Lower lobe of right lung (tissue), 2 donors: ENCODE measurements around the gene CD300H. TPM values are rescaled to one million over a fixed set of nuclear protein-coding genes. Genes with fewer than 3 reads are reported as not detected.
A peak's percentile ranks its signal among the peaks of the same experiment; 100 is the strongest.

ENCODE experiments used
- ATAC-seq, 2 donors: fragments of 200-7000 bp; cut with Tn5 transposase; one replicate each; pipeline ENCODE4 v1.9.1; 2020 to 2022; ENCODE audit warnings: mild to moderate bottlenecking in 2 of 2, moderate library complexity in 2 of 2
- DNase-seq: peaks from one replicate; pipeline ENCODE4 v3.0.0-alpha.2; 2020
- H3K27ac ChIP-seq: fragments of 200-600 bp; one replicate; pipeline ENCODE4 v1.8.0; 2022
- H3K27me3 ChIP-seq: fragments of 200-600 bp; one replicate; pipeline ENCODE4 v1.8.0; 2022; ENCODE audit warnings: low read depth
- H3K36me3 ChIP-seq: fragments of 200-600 bp; one replicate; pipeline ENCODE4 v1.8.0; 2022; ENCODE audit warnings: mild to moderate bottlenecking
- H3K4me1 ChIP-seq: fragments of 200-600 bp; one replicate; pipeline ENCODE4 v1.8.0; 2022
- H3K4me3 ChIP-seq: fragments of 200-600 bp; one replicate; pipeline ENCODE4 v1.8.0; 2022; ENCODE audit warnings: mild to moderate bottlenecking
- H3K9me3 ChIP-seq: fragments of 200-600 bp; one replicate; pipeline ENCODE4 v1.8.0; 2022
- intact Hi-C: fragments of 100-400 bp; cut with DNase I; formaldehyde crosslinking; loops from one replicate; pipeline ENCODE4 v1.11.0; 2022
- total RNA-seq: library from RNA; stranded (reverse); fragmentation: NEBNext Ultra II Directional; extraction: Animal tissue kit (Norgen Biotek cat#: 25700); gene quantifications from one replicate; pipeline ENCODE4 v1.2.1, GENCODE V29; 2021
- TF ChIP-seq, protein P1 (sequence below): fragments of 200-600 bp; IDR thresholded peaks from one replicate; pipeline ENCODE4 v1.8.0; 2022; ENCODE audit warnings: antibody characterized with exemption, mild to moderate bottlenecking
- donor health status: DM: no; HTN: yes; CAD: no; lungs with severe emphysema.

The CD300H gene
- total RNA-seq, 1 donor from 2014 or later, result 0.92 TPM

DNA sequence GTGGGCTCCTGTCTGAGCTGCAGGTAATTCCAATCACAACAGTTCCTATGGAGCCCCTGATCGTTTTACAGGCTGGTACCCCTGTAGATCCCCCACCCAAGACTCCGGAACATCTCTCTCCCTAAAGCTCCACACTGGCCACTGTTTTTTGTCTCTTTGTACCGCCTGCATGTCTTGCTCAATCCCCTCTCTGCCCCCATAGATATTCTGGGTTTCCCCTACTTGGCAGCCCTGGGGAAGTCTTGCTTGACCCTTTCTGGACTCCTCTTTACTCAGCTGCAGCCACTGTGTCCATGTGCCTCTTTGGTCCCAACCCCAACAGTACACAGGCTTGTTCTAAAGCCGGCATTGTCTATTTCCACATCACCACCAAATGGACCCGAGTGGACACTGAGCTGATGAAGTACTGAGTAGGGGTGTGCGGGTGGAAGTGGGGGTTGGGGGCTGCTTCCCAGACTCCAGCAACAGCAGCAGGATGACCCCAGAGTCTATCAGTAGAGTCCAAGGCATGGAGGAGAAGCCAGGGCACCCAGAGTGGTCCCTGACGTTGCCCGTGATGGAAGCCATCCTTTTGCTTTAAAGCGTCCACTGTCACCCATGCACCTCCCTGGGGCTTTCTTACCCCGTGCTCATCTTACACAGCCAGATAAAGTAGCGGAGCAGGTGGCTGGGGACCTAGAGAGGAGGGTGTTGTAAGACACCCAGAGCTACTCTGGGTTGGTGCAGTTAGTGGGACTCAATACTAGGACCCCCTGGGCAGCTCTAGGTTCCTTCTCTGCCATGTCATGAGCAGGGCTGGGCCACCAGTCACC is 42.5 kb downstream of the CD300H start:
- Histone ChIP-seq H3K9me3 (no peaks in the 10 kb centered on the region), H3K27me3 (no peaks in the 10 kb centered on the region), H3K27ac (no peak overlapping the region), H3K4me1 (peaks cover 7% of the 10 kb centered on the region), H3K4me3 (no peak overlapping the region), H3K36me3 (no peaks in the 10 kb centered on the region)
- DNase-seq, result no peak
- ATAC-seq, result no peak
- intact Hi-C loops, result no loop called here
- TF ChIP-seq, protein P1, sequence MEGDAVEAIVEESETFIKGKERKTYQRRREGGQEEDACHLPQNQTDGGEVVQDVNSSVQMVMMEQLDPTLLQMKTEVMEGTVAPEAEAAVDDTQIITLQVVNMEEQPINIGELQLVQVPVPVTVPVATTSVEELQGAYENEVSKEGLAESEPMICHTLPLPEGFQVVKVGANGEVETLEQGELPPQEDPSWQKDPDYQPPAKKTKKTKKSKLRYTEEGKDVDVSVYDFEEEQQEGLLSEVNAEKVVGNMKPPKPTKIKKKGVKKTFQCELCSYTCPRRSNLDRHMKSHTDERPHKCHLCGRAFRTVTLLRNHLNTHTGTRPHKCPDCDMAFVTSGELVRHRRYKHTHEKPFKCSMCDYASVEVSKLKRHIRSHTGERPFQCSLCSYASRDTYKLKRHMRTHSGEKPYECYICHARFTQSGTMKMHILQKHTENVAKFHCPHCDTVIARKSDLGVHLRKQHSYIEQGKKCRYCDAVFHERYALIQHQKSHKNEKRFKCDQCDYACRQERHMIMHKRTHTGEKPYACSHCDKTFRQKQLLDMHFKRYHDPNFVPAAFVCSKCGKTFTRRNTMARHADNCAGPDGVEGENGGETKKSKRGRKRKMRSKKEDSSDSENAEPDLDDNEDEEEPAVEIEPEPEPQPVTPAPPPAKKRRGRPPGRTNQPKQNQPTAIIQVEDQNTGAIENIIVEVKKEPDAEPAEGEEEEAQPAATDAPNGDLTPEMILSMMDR, result no peak

DNA sequence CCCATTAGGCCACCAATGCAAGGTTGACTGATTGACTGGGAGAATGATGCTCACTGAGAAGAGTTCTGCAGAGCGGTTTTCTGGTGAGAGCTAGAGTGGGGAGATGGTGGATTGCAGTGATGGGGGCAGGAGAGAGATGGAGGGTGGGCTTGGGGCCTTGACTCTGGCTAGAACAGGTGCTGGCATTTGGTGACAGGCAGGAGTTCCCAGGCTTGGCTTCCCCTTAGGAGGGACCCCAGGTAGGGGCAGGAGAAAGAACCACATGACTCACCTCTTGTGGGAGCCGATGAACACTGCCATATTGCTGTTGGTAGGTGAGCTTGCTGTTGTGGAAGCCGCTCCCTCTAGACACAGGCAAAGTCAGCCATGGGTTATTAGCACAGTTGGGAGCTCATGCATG is 44.0 kb downstream of the CD300H start:
- TF ChIP-seq, protein P1, result no peak
- intact Hi-C loops, result no loop called here
- H3K4me3 ChIP-seq, result no peak overlapping the region
- no peaks in the 10 kb centered on the region for H3K9me3 ChIP-seq
- H3K36me3 ChIP-seq, result no peaks in the 10 kb centered on the region
- no peak overlapping the region for H3K27ac ChIP-seq
- peaks cover 7% of the 10 kb centered on the region for H3K4me1 ChIP-seq
- ATAC-seq, result no peak
- no peaks in the 10 kb centered on the region for H3K27me3 ChIP-seq
- DNase-seq, result no peak

DNA sequence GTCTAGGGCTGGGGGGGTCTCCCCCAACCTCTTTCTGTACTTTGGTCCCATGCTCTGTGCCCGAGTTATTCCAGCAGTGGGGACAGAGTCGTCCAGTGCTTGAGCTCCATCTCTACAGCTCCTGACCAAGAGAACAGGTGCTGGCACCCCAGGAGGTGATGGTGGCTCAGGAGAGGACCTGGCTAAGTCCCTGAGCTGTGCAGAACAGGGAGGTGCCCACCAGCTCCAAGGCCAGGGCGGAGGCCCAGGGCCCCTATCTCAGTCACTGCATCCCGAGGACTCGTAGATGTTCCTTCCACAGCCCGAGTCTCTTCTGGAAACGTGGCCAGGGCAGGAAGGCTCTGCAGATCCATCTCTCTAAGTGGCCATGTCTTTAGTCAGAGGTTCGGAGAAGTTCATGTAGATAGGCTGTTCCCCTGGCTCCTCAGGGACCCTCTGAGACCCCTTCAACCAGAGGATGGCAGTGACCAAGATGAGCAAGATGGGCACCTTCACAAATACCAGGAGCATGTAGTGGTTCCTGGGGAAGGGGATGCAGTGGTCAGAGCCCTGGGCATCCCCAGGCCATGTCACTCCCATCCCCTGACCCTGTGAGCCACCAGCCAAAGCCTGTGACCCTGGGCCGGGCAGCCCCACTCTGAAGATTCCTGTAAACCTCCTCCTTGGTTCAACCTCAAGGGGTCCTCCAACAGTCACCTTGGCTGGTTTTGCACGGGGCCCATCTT is 44.8 kb downstream of the CD300H start:
- TF ChIP-seq, protein P1, result no peak
- Histone ChIP-seq H3K4me1 (peaks cover 4% of the 10 kb centered on the region), H3K27ac (peak overlapping the region; percentile 73), H3K36me3 (no peaks in the 10 kb centered on the region), H3K27me3 (no peaks in the 10 kb centered on the region), H3K4me3 (no peak overlapping the region), H3K9me3 (no peaks in the 10 kb centered on the region)
- no peak for DNase-seq
- no peak for ATAC-seq
- intact Hi-C loops, result no loop called here

DNA sequence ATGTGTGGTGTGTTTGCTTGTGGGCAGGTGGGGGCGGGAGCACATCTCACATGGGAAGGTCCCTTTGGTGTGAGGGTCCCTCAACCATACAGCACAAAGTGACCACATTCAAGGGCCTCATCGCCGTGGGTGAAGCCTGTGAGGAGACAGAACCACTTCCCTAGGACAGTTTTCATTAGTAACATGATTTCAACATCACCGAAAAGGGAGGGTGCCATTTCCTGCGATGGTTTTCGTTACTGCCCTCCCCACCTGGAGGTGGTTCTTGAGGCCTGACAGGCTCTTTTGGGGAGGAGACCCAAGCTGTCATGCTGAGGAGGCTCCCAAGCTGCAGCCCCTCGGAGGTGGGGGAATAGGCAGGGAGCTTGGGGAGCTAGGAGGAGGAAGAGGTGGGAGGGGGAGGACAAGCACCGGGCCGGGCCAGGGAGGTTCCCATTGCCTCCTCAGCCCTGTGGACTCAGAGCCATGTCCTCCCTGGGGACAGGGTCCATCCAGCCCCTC is 45.6 kb downstream of the CD300H start:
- H3K36me3 ChIP-seq, result no peaks in the 10 kb centered on the region
- TF ChIP-seq, protein P1, result no peak
- intact Hi-C loops, result no loop called here
- peak overlapping the region; percentile 73 for H3K27ac ChIP-seq
- no peaks in the 10 kb centered on the region for H3K27me3 ChIP-seq
- H3K9me3 ChIP-seq, result no peaks in the 10 kb centered on the region
- ATAC-seq, result peak; percentile 69 to 71
- H3K4me1 ChIP-seq, result no peaks in the 10 kb centered on the region
- no peak for DNase-seq
- no peak overlapping the region for H3K4me3 ChIP-seq

DNA sequence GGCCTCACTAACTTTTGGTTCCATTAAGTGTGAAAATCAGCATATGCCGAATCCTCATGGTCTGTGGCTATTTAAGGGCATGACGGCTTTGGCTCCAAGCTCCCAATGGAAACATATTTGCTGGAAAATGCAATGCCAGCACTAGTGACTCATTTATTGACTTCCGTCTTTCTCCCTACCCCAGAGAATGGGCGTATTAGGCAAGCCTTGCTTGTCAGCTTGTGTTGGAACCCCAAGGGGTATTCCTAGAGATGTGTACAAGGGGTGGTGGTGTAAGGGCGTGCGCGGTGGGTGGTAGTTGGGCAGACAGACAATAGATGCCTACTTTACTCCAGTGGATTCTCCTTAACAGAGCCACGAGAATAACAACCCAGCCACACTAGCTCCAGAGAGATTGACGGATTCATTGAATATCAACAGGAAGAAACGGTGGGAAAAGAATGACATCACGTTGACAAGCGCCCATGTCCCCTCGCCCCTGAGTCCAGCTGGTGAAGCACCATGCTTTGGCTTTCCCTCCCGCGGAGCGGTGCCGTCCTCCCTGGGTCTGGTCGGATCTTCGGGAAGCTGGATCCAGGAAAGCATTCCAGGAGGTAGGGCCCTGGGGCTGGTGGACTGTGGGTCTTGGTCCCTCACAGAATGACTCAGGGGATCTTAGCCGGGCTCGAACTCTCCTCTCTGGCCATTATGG is 46.4 kb downstream of the CD300H start:
- H3K9me3 ChIP-seq, result no peaks in the 10 kb centered on the region
- peak overlapping the region; percentile 8 for H3K4me3 ChIP-seq
- intact Hi-C loops, result no loop called here
- TF ChIP-seq, protein P1, result no peak
- no peak for DNase-seq
- ATAC-seq, result peak; percentile 67 to 76
- peak overlapping the region; percentile 73 for H3K27ac ChIP-seq
- no peaks in the 10 kb centered on the region for H3K4me1 ChIP-seq
- H3K36me3 ChIP-seq, result no peaks in the 10 kb centered on the region
- no peaks in the 10 kb centered on the region for H3K27me3 ChIP-seq
